Stromal cell of bone marrow (primary cell): Measurements from ENCODE around the gene RANBP1.

ENCODE experiments used
- DNase-seq: peaks from one replicate; pipeline ENCODE4 v3.0.0-alpha.2; 2012; ENCODE audit warnings: low read depth

The RANBP1 gene

DNA sequence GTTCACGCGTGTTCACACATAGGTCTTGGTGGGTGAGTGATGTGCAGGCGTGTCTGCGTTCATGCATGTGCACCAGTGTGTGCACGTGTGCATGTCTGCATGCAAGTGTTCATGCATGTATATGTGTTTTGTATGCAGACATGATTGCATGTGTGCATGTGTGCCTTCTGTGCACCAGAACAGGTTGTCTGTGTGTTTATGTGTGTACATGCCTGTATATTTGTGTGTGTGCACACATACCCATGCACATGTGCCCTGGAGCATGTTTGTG lies 20.6 kb downstream of the RANBP1 start:
- no peak for DNase-seq

DNA sequence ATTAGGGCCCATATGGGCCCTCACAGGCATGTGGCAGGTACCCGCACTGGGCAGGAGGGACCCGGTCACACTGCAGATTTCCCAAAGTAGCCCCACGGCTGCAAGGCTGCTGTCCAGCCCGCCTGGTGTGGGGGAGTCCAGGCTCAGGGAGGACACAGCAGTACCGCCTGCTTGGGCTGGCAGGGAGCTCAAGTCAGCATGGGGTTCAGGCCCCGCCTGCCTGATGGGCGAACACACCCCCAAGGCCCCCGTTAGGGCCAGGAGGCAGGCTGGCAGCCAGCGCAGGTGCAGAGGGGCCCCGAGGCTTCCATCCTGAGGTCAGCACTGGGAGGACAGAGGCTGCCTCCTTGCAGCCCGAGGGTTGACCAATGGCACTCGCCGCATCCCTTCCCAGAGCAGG lies 21.2 kb downstream of the RANBP1 start:
- DNase-seq, result no peak

DNA sequence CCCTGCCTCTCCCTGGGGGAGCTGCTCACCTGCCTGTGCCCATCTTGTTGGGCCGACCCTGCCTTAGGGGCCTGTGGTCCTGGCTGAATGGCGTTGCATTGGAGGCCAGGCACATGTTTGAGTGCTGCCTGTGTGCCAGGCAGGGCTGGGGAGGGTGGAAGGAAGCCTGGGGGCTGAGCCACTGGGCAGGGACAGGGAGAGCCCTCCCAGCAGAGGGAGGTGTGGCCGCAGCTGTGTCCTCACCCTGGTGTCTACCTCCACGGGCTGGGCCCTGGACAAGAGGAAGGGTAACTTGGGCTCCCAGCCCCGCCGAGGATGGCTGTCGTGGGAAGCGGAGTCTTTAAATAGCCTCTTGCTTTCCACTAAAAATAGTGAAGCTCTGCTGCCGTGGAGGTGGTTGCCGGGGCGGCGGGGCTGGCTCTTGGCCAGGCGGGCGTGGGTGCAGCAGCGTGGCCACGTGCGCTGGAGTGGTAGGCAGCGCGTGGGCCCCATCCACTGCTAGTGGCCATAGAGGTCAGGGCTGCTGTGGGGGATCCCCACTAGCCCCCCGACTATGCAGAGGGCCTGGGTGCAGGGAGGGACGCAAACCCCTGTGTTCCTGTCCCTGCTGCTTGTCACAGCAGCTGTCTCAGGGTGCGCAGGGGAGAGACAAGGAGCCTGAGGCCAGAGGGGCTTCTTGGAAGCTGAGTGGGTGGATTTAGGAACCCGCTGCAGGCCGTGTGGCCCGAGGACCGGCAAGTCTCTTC lies 21.9 kb downstream of the RANBP1 start:
- no peak for DNase-seq

DNA sequence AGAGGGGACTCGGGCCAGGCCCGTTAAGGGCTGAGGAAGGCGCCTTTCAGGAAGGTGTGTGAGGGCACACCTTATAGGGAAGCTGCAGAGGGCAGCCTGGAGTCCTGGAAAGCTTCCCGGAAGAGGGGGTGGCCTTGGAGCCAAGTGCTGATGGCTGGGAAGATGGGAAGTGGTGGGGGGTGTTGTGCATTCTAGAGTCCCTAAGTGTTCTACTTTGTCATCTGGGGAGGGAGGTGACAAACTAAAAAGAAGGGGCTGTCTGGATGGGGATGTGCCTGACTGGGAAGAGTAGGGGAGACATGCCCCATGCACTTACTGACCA lies 22.5 kb downstream of the RANBP1 start:
- no peak for DNase-seq

DNA sequence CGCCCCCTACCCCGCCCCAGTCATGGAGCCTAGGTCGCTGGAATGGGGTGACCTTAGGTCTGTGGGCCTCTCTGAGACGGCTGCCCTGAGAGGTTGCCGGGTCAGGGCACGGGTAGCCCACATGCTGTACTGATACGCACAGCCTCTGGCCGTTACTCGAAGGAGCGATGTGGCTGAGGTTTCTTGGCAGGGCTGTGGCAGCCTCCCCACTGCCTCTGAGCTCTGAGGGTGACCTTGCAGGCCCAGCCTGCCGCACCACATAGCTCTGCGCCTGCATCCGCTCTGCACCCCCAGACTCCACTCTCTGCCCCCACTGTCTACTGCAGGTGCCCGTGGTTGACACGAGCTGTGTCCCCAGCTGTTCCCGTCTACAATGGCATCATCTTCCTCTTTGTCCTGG lies 23.0 kb downstream of the RANBP1 start:
- no peak for DNase-seq

DNA sequence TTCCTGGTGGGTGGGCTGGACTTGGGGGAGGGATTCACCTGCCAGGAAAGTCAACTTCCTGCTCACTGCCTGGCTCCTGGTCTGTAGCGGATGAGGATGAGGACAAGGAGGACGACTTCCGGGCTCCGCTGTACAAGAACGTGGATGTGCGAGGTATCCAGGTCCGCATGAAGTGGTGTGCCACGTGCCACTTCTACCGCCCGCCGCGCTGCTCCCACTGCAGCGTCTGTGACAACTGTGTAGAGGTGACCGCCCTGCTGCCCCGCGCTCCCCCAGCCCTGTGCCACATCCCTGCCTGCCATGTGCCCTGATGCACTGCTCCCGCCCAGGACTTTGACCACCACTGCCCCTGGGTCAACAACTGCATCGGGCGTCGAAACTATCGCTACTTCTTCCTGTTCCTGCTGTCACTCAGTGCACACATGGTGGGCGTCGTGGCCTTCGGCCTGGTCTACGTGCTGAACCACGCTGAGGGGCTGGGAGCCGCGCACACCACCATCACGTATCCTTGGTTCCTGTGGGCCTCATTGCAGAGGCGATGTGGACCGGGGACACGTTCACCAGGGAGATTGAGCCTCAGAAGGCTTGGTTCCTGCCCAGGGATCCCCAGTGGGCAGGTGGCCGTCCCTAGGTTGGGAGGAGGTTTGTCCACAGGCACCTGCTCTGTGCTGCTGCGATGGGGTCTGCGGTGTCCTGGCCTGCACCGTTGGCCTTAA lies 23.6 kb downstream of the RANBP1 start:
- DNase-seq, result no peak

DNA sequence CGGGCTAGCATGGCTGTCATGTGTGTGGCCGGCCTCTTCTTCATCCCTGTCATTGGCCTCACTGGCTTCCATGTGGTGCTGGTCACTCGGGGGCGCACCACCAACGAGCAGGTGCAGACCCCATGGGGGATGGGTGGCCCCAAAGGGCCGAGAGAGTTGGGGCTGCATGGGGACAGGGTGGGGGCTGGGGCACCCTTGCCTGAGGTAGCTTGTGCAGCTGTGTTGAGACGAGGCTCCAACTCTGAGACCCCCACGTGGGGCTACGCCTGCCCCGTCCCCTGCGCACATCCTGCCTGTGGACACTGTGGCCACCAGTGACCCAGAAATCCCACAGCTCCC lies 24.2 kb downstream of the RANBP1 start:
- no peak for DNase-seq

GRCh38 chr22:20140521-20140964 lies 24.6 kb downstream of the RANBP1 start:
- DNase-seq, result no peak

- DNase-seq, result no peak
Observed at GRCh38 chr22:20141186-20142077, 25.5 kb downstream of the RANBP1 start.

DNA sequence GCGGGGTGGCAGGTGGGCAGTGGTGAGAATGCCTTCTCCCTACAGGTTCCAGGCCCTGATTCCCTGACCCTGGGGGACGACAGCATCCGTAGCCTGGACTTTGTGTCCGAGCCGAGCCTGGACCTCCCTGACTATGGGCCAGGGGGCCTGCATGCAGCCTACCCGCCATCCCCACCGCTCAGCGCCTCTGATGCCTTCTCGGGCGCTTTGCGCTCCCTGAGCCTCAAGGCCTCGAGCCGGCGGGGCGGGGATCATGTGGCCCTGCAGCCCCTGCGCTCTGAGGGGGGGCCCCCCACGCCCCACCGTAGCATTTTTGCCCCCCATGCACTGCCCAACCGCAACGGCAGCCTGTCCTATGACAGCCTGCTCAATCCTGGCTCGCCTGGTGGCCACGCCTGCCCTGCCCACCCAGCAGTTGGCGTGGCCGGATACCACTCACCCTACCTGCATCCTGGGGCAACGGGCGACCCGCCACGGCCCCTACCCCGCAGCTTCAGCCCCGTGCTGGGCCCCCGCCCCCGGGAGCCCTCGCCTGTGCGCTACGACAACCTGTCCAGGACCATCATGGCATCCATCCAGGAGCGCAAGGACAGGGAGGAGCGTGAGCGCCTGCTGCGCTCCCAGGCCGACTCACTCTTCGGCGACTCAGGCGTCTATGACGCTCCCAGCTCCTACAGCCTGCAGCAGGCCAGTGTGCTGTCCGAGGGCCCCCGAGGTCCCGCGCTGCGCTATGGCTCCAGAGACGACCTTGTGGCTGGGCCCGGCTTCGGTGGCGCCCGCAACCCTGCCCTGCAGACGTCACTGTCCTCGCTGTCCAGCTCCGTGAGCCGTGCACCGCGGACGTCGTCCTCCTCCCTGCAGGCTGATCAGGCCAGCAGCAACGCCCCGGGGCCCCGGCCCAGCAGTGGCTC lies 27.1 kb downstream of the RANBP1 start:
- no peak for DNase-seq

DNA sequence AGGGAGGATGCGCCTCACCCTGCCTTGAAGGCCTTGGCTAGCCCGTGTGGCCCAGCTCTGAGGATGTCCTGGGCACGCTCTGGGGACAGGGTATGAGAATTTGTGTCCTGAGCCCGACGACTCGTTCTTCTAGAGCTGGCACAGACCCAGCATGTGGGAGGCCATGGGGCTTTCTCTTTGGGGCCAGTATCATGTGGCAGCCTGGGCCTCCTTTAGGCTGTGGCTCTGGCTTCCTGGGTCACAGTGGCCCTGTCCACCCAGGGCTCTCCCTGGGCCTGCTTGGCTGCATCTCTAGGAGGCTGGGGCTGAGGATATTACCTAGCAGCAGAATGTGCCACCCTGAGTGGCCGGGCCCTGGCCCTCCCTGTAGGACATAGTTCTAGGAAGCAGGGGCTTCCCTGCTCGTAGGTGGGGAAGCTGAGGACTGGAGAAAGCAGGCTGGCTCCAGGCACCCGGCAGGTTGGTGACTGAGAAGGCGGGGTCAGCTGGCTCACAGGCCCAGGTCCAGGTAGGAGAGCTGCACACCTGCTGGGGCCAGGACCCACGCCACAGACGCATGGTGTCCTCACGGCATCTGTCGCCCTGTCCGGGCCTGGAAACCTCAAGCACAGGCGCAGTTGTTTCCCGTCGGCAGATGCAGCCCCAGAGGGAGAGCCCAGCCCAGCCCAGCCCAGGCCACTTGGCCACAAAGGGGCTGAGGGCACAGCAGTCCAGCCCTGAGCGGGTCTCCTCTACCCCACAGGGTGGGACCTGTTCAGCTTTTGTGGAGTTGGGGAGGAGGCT lies 28.2 kb downstream of the RANBP1 start:
- DNase-seq, result no peak

GRCh38 chr22:20145206-20145831 lies 29.4 kb downstream of the RANBP1 start:
- DNase-seq, result no peak

GRCh38 chr22:20145832-20146223 lies 29.9 kb downstream of the RANBP1 start:
- DNase-seq, result no peak

- DNase-seq, result no peak
Observed at GRCh38 chr22:20146777-20147176, 30.9 kb downstream of the RANBP1 start.

DNA sequence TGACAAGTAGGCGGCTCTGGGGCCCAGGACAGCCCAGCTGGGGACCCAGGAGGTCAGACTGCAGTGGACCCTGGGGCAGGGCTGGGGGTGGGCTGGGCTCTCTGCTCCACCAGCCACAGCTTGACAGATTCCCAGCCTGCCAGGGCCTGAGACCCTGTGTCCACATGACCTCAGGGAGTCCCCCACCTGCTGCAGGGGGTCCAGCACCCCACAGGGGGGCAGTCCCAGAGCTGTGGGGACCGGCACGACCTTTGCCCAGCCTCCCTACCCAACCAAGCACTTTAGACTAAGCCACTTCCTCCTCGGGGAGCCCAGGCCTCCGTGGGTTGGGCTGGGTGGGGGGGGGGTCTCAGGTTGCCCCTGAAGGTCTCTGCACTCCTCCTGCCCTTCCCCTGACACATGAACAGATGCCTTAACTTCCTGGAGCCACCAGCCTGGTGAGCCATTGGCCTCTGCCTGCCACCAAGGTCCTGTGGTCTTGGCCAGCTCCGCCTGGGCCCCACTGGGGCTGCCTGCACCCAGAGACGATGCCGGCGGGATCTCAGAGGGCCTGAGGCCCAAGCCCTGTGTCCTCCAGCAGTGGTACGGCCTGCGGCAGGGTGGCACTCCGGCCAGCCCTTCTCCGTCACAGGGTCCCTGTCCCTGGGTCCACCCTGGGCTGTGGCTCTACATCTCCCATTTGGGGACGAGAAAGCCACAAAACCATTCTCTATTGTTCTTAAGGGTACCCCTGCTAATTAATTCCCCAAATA lies 31.5 kb downstream of the RANBP1 start:
- no peak for DNase-seq

DNA sequence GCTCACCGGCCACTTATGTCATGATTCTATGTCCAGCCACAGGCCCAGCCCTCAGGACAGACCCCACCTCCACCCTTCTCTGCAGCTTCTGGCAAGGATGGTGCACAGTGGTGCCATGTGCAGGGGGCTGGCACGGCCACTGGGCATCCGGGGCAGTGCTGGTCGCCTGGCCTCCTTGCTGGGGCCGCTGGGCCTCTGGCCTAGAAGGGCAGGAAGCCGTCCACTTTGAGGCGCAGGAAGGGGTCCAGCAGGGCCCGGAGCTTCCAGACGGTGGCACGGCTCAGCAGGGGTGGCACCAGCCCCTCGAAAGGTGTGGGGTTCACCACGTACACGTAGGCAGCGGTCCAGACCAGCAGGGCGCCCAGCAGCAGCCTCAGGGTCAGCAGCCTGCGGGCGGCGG lies 32.5 kb downstream of the RANBP1 start:
- no peak for DNase-seq

GRCh38 chr22:20149257-20150250 lies 33.6 kb downstream of the RANBP1 start:
- no peak for DNase-seq

DNA sequence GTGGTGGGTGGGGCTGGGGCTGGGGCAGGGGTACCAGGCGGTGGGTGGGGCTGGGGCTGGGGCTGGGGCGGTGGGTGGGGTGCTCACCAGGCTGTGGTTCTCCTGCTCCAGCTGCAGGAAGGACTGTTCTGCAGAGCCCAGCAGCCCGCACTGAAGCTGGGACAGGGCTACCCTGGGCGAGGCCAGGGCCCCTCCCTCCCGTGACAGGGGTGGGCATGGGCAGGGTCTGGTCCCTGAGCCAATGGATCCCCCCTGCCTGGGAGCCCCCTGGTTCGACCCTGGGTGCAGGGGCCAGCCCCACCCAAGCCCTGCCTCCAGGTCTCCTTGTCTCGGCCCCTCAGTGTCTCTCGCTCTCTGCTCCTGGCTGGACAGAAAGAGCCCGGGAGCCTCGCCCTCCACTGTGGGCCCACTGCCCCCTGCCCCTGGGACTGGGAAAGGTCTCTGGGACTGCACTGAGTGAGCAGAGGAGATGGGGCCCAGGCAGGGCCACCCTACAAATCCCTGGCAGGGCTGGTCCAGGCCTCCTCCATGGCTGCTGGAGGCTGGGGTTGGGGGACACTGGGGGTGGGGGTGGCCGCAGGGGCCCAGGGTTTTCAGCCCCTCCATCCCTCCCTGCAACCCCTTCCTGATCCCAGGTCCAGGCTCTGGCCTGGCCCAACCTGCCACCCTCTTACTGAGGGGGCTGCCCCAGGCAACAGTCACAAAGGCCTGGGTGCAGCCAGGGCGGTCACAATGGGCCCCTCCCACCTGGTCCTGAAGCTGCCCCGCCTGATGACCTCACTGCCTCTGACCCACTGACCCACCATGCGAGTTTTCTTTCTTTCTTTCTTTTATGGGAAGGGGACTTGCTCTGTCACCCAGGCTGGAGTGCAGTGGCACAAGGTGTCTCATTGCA lies 34.7 kb downstream of the RANBP1 start, which contains the start of gene CCDC188:
CCDC188 (minus strand) TSS at position 675 of the 895 bp plus-strand sequence; CDS start at position 606, 69 bp downstream.
- no peak for DNase-seq
